Activated CD8-positive, alpha-beta memory T cell treated with anti-CD3 and anti-CD28 coated beads for 48 hours (primary cell): ENCODE data around the gene TACO1.

ENCODE experiments used
- DNase-seq, 3 experiments: peaks; one replicate each; pipeline ENCODE4 v3.0.0-alpha.2; 2020; ENCODE audit warnings: low read depth in 2 of 3, low spot score in 2 of 3

The TACO1 gene

GRCh38 chr17:63598281-63598680, 2.4 kb upstream of the TACO1 start:
- no peak for DNase-seq

- DNase-seq, result no peak
Observed at GRCh38 chr17:63601439-63602371, 1.0 kb downstream of the TACO1 start.

DNA sequence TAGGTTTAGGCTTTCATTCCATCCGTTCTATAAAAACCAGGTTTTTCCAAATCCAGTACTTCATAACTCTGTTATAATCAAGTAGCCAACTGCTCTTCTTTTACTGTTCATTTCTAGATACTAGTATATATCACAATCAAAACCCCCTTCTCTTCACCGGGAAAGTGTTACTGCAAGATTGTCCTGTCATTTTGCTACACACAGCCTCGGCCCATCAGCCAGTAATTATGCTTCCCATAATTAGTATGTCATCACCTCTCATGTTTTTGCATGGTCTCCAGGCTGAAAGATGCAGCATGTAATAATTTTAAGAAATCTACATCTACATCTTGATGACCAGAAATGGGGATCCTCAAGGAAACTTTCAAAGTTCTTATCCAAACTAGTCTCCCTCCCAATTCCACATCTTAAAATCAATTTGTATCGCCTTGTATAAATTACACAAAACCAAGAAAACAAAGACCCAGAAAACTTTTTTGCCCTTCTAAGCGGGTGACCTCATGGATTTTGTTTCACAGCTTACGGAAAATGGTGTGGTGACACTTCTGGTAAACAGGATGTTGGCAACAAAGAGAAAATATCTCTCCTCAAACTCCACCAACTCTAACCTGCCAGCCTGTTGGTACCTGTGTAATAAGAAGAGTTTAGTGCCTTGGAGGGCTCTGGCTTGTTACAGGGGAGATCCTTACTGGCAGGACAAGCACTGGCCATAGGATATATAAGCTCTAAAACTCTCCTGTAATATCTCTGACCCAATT, 9.3 kb downstream of the TACO1 start:
- DNase-seq, result no peak

DNA sequence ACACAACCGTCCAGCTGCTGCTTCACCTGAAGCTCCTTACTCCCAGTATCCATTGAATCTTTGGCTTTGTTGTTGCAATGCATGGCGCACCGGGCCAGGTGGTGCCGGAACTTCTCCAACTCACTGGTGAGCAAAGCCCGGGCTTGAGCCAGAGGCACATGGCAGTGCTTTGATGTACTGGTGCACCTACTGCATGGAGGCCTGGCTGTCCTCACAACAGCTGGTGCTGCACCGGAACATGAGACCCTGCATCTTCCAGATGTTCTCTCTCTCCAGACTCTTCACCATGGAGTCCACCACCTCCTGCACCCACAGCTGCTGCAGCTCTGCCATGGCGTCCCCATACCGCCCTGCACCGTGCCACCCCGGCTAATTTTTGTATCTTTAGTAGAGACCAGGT, 10.2 kb downstream of the TACO1 start:
- no peak for DNase-seq

DNA sequence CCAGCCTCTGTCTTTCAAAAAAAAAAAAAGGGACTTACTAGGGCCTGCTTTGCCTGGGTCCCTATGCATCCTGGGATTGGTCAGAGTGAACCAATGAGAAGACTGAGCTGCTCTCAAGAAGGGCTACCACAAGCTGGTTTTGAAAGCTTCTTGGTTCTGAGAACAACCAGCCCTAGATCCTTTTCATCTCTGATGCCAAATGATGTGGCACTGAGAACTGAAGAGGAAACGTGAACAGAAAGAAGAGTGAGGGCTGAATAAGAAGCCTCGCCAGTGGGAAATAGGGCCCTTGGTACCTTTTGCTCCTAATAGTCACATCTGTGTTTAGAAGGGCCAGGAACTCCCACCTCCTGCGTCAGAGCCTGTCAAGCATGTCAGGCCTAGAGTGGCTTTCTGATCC, 10.7 kb downstream of the TACO1 start:
- DNase-seq, result no peak

DNA sequence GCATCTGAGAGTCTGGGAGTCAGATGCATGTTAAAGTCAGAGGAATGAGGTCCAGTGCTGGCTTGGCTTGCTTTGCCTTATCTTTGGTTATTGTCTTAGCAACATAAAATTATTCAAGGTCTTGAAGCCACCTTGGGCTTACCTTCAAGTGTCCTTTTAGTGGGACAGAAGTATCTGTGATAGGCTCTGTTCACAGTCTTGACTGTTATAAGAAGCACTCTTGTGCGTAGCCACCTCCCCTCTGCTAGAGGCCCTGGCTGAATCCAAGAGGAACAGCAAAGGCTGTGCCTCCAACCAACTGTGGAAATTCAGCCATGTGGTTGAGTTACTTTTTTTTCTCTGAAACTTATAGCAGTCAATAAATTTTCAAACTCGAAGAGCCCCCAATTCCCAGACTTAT, 13.0 kb downstream of the TACO1 start:
- DNase-seq, result no peak

DNA sequence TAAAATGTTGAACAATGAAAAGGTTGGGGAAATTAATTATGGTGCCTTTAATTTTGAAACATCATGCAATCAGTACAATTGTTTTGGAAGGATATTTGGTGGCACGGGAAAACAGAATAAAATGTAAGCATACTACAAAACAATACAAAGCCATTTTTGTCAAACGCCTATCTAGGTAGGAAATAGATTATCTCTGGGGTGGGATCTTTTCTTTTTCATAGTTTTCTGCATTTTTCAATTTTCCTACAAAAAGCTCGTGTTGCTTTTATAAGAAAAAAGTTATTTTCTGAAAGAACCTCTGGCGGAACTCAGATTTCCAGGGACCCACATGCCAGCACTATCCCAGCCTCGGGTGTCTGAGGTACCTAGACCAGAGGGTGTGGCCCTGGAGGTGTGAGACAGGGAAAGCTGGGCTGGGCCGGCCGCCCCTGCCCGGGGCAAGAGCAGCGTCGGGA, 20.6 kb downstream of the TACO1 start:
- no peak for DNase-seq

- DNase-seq, result peak; percentile 80 to 93 (median 84)
Observed at GRCh38 chr17:63621684-63622573, 21.2 kb downstream of the TACO1 start, which contains the start of gene MAP3K3. MAP3K3 (plus strand) TSS chr17:63622417; CDS start chr17:63622760, 343 bp downstream.

GRCh38 chr17:63622574-63623390, 22.1 kb downstream of the TACO1 start:
- DNase-seq, result peak; percentile 32 to 41 (median 33)

DNA sequence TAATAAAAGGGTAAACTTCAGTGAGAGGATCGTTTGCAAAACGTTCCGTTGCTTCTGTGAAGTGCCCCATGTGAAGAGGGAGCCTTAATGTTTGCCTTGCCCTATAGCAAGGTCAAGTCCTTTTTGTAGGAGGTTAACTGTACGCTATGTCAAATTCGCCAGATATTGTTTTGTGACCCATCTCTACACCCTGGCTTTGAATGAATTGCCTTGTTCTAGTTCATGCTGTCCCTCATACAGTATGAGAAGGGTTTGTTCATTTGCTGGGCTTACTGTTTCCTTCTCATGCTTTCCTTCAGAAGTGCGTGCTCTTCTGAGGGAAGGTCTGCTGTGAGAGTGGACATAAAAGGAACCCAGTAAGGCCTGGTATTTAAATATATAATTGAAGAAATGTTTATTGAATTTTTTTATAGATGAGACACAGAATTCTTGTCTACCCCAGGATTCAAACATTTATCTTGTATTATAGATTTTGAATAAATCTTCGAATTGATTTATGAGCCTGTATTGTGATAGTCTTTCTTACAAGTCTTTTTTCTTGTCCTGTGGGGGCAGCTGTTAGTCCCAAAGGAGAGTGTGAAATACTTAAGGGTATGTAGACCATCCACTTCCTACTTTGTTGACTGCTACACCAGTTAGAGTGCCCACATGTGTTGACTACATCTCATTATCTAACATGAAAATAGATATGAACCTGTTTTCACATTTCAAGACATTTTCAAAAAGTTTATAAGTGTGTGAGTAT, 23.3 kb downstream of the TACO1 start:
- no peak for DNase-seq

DNA sequence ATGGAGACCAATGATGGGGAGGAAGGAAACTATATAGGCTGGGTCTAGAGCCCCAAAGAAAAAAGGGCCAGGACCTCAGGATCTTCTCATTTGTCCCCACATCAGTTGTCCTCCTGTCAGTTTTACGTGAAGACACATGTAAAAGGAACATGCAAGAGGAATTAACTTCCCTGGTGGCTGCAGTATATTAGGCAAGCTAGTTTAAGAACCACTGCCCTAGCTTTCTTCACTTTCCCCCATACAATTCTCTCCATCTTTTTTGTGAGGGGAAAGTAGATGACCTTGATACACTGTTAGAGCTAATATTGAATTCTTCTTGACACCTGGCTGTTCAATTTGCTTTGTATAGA, 23.8 kb downstream of the TACO1 start:
- DNase-seq, result no peak

DNA sequence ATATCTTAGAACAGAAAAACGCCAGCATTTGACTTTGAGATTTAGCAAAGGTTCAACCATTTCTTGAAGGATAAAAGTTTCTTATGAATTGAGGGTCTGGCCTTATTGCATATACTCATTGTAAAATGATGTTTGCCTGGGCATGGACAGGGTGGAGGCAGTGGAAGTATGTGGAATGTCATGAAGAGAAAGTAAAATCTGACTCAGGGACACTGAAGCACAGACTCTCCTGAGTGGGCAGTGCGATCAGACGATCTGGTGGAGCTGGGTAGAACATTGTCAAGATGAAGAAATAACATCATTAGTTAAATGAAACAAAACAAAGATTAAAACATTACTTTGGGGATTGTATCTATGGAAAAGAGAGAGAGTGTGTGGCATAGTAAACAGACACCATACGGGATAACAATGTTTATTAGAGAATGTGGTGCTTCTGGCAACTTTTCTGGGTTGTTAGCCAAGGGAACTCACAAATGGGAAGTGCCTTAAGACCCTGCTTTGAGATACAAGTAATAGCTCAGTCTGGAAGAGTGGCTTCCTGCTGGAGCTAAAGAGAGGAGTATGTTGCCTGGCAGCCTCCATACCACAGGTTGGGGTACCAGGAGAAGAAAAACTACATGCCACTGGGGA, 26.0 kb downstream of the TACO1 start:
- no peak for DNase-seq

- DNase-seq, result no peak
Observed at GRCh38 chr17:63629627-63630026, 28.9 kb downstream of the TACO1 start.

GRCh38 chr17:63631062-63631461, 30.4 kb downstream of the TACO1 start:
- no peak for DNase-seq

GRCh38 chr17:63631626-63632025, 30.9 kb downstream of the TACO1 start:
- no peak for DNase-seq

DNA sequence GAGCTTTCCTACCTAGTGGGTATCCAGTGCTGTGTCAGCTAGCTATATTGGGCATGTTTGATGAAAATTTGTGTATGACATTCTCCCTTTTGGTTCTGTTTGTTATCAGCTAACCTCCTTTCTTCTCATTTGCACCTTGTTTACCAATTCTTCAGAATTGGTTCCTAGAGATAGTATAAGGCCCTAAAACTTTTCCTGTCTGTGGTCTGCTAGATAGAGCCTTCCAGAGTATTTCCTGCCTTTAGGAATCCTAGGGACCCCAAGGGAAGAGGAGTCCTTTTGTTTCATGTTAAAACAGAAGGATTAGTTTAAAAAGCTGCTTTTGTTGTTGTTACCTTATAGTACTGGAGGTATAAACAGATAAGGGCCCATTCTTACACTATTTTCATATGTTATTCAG, 33.0 kb downstream of the TACO1 start:
- no peak for DNase-seq

DNA sequence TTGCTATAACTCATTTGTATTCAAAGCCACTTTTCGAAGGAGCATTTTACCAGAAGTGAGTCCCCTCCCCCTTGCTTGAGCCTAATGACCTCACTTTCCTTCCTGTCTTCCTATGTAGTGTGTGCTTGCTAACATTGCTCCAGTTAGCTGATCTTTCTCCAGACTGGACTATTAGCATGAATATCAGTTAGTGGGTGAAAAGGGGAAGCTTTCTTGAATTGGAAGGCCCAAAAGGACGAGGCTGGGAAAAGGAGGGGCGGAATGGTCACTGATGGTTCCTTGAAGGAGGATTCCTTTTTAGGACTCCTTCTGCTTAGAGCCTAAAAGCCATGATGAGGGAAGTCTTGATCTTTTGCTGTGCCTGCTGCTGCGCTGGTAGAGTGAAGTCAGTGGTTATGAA, 33.5 kb downstream of the TACO1 start:
- no peak for DNase-seq

DNA sequence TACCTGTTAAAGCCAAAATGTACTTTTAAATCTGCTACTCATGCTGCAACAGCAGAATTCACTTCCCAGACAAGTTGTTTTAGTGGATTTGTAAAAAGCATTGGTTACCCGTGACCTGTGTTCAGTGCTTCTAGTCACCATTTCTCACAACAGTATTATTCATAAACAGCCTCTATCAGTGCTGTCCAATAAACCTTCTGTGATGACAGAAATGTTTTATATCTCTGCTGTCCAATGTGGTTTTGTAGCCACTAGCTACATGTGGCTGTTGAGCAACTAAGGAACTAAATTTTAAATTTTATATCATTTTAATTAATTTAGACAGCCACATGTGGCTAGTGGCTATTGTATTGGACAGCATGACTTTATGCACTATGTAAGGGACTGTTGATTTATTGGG, 34.1 kb downstream of the TACO1 start:
- DNase-seq, result no peak

GRCh38 chr17:63635290-63635689, 34.6 kb downstream of the TACO1 start:
- no peak for DNase-seq
